SK-N-SH treated with all-trans-retinoic acid at 6 μM for 48 hours (cell line): Measurements from ENCODE around the gene DAGLB.

Source experiments
- ATAC-seq: fragments of 200-7000 bp; cut with Tn5 transposase; 3 replicates; pipeline ENCODE4 v1.9.1; 2020; ENCODE audit warnings: mild to moderate bottlenecking, moderate library complexity
- ARNTL ChIP-seq: fragments of 450-650 bp; formaldehyde crosslinking; IDR thresholded peaks from 2 replicates; pipeline ENCODE4 v1.5.0; 2020; ENCODE audit warnings: low read depth, mild to moderate bottlenecking, moderate library complexity, borderline replicate concordance
- CSRNP3 ChIP-seq: fragments of 250-450 bp; sonication (Bioruptor Pico); IDR thresholded peaks from 2 replicates; pipeline ENCODE4 v1.5.1; 2021; ENCODE audit warnings: mild to moderate bottlenecking, moderate library complexity
- GLIS3 ChIP-seq: fragments of 250-450 bp; sonication (Bioruptor Pico); IDR thresholded peaks from 2 replicates; pipeline ENCODE4 v1.5.0; 2020; ENCODE audit warnings: mild to moderate bottlenecking, moderate library complexity
- ISL1 ChIP-seq: fragments of 250-450 bp; sonication (Bioruptor Pico); IDR thresholded peaks from 2 replicates; pipeline ENCODE4 v2.1.2; 2022; ENCODE audit warnings: mild to moderate bottlenecking, moderate library complexity
- OSR1 ChIP-seq: fragments of 250-450 bp; sonication (Bioruptor Pico); IDR thresholded peaks from 2 replicates; pipeline ENCODE4 v1.8.0; 2022; ENCODE audit warnings: moderate library complexity, mild to moderate bottlenecking, inconsistent platforms
- PATZ1 ChIP-seq: fragments of 250-450 bp; sonication (Bioruptor Pico); IDR thresholded peaks from 2 replicates; pipeline ENCODE4 v1.8.0; 2020; ENCODE audit warnings: mild to moderate bottlenecking, moderate library complexity, borderline replicate concordance
- PPARA ChIP-seq: fragments of 250-450 bp; sonication (Bioruptor Pico); IDR thresholded peaks from 2 replicates; pipeline ENCODE4 v1.5.0; 2020; ENCODE audit warnings: mild to moderate bottlenecking, borderline replicate concordance
- RARB ChIP-seq: fragments of 250-450 bp; sonication (Bioruptor Pico); IDR thresholded peaks from 2 replicates; pipeline ENCODE4 v1.8.0; 2021; ENCODE audit warnings: mild to moderate bottlenecking, moderate library complexity
- TCF4 ChIP-seq: fragments of 250-450 bp; sonication (Bioruptor Pico); IDR thresholded peaks from 2 replicates; pipeline ENCODE4 v1.8.0; 2021; ENCODE audit warnings: mild to moderate bottlenecking, moderate library complexity, borderline replicate concordance
- TOX ChIP-seq: fragments of 250-450 bp; sonication (Bioruptor Pico); IDR thresholded peaks from 2 replicates; pipeline ENCODE4 v1.8.0; 2021; ENCODE audit warnings: mild to moderate bottlenecking, moderate library complexity, borderline replicate concordance
- TSHZ2 ChIP-seq: fragments of 250-450 bp; sonication (Bioruptor Pico); IDR thresholded peaks from 2 replicates; pipeline ENCODE4 v1.5.0; 2020; ENCODE audit warnings: mild to moderate bottlenecking, moderate library complexity
- ZC3H10 ChIP-seq: fragments of 250-450 bp; sonication (Bioruptor Pico); IDR thresholded peaks from 2 replicates; pipeline ENCODE4 v1.5.1; 2021; ENCODE audit warnings: mild to moderate bottlenecking, moderate library complexity
- ZFP3 ChIP-seq: fragments of 250-450 bp; sonication (Bioruptor Pico); IDR thresholded peaks from 2 replicates; pipeline ENCODE4 v1.5.0; 2020; ENCODE audit warnings: mild to moderate bottlenecking, moderate library complexity
- ZNF70 ChIP-seq: fragments of 450-650 bp; formaldehyde crosslinking; IDR thresholded peaks from 2 replicates; pipeline ENCODE4 v1.5.0; 2020; ENCODE audit warnings: mild to moderate bottlenecking, moderate library complexity
- ZNF8 ChIP-seq: fragments of 450-650 bp; formaldehyde crosslinking; IDR thresholded peaks from 2 replicates; pipeline ENCODE4 v1.5.0; 2020; ENCODE audit warnings: mild to moderate bottlenecking, moderate library complexity

The DAGLB gene

GRCh38 chr7:6392712-6393666, 54.8 kb downstream of the DAGLB start:
- TF ChIP-seq TCF4 (CRISPR knock-in tag) (no peak), GLIS3 (no peak), OSR1 (CRISPR knock-in tag) (no peak), ZNF8 (CRISPR knock-in tag) (no peak), ARNTL (CRISPR knock-in tag) (no peak), CSRNP3 (no peak), PATZ1 (CRISPR knock-in tag) (no peak)
- peak; percentile 53 for ATAC-seq

- TF ChIP-seq RARB (CRISPR knock-in tag) (no peak), OSR1 (CRISPR knock-in tag) (no peak), ISL1 (CRISPR knock-in tag) (no peak), PPARA (CRISPR knock-in tag) (no peak)
- no peak for ATAC-seq
These were observed 58.0 kb downstream of the DAGLB start for GRCh38 chr7:6389728-6390127.

GRCh38 chr7:6387734-6388294, 59.9 kb downstream of the DAGLB start:
- no peak for ATAC-seq

More at GRCh38 chr7:6387734-6388294, 59.9 kb downstream of the DAGLB start:
- TF ChIP-seq PATZ1 (CRISPR knock-in tag), result no peak
- no peak for TF ChIP-seq ARNTL (CRISPR knock-in tag)
- no peak for TF ChIP-seq TOX (CRISPR knock-in tag)
- TF ChIP-seq OSR1 (CRISPR knock-in tag), result no peak
- TF ChIP-seq TSHZ2 (CRISPR knock-in tag), result no peak
- no peak for TF ChIP-seq ZNF70 (CRISPR knock-in tag)
- no peak for TF ChIP-seq ZFP3 (CRISPR knock-in tag)
- no peak for TF ChIP-seq ZC3H10 (CRISPR knock-in tag)
